ENCODE results near the gene ARHGAP33.
"Not testable (repeated sequence)": the region's sequence is repeated elsewhere in the genome, so short reads cannot be mapped to it uniquely, and the experiment has no call there.

Gene ARHGAP33

DNA sequence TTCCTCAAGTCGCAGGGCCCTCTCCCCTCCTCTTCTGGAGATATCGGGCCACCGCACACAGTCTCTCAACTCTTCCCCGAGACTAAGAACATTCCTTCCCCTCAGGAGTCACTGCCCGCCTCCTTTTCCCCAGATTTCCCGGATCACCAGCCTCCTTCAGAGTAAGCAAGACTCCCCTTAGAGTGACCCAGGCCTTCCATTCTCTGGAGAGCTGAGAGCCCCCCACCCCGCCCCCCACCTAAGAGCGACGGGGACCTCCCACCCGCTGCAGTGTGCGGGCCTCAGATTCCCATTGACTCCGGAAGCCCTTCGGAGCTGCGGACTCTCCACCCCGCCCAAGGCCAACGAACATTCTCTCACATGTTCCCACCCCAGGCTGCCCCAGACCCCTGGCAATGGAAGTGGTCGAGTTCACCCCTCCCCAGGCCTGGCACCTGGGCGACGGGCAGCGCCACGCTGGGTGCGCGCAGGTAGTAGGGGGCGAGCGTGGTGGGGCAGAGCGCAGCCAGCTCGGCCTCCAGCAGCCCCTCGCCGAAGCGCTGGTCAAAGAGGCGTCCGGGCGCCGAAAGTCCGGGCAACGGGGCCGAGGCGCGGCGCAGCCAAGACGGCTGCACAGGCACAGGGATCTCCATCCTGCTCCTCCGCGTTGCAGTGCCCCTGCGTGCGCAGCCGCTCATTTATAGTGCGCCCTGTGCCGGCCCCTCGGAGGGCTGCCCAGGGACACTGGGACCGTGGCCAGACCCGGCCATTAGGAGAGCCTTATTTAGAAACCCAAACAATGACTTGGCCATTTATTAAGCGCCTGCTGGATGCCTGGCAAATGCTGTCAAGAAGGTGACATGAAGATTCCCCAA is 18.8 kb upstream of the ARHGAP33 start, which contains the start of gene HSPB6:
Gene HSPB6, minus strand, starts transcription at position 653 of the 854 bp plus-strand sequence. Its CDS starts 21 bp downstream, at position 632.
- DNase-seq: peak; percentile 75

DNA sequence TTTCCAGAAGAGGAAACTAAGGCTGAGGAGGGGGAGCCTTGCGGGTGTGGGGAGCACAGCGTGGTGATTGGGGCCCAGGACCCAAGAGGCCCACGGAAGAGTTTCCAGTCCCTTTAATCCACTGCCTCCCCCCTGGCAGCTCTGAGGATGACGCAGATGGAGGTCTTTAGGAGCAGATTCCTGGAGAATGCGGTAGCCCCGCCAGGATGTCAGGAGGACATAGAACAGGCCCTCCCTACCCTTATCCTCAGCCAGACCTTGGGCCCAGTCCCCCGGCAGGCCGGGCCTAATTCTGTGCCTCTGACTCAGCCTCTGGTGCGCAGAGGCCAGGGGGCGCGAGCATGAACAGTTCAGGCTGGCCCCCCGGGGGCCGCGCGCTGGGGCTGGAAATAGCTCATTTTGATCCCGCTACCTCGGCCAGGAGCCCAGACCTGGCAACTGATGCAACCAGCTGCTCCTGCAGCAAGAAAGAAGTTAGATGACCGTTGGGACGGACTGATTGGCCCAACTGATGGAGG is 18.1 kb upstream of the ARHGAP33 start:
- DNase-seq: peak; percentile 96

DNA sequence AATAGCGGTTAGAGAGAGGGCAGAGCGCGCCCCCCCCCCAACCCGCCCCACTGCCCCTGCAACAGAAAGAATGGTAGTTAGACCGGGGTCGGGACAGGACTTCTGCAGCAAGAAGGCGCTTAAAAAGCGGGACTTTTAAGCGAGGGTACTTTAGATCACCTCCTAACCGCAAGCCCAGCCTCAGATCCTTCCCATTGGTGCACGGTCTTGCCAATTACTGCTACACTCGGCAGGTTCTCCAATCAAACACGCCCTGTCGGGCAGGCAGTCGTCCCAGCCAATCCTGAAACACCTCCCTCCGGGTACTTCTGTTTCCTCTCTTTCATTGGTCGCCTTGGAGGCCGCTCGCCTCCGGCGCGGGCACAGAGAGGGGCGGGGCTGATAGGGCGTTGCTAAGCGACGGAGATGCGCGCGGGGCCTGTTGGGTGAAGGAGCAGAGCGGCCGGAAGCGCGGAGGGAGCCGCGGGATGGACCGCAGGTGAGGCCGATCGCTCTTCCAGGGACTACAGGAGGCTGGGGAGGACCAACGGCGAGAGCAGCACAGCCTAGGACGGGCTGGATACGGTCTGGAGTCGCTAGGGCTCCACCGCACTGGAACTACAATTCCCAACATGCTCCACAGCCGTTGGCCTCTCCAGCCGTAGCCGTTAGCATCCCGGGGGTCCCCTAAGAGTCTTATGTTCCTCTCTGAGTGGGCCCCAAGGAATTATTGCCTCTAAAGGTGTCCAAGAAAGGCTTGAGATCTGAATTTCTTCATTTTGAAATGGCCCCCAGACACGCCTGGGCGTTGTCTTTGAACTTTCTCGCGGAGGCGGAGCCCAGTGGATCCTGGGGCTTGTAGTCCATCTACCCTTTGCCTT is 17.4 kb upstream of the ARHGAP33 start, which contains the start of gene PROSER3:
Gene PROSER3, plus strand, starts transcription at position 428 of the 860 bp plus-strand sequence. Its CDS starts 40 bp downstream, at position 468.
- peak; percentile 100 for DNase-seq

DNA sequence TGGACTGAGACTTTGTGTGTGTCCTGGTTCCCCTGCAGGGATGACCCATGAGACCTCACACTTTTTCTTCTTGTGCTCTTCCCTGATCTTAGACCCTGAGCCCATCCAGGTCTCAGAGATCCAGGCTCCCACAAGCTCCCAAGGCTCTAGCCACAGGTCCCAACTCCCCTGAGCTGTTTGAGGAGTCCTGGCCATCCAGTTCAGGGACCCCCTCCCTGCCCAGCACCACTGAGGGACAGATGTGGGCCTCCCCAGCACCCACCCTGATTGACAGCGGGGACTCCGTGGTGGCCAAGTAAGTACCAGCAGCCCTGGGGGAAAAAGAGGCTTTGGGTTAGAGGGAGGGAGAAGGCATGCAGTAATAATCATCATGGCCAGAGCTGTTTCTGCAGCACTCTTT is 15.7 kb upstream of the ARHGAP33 start:
- no peak for DNase-seq

DNA sequence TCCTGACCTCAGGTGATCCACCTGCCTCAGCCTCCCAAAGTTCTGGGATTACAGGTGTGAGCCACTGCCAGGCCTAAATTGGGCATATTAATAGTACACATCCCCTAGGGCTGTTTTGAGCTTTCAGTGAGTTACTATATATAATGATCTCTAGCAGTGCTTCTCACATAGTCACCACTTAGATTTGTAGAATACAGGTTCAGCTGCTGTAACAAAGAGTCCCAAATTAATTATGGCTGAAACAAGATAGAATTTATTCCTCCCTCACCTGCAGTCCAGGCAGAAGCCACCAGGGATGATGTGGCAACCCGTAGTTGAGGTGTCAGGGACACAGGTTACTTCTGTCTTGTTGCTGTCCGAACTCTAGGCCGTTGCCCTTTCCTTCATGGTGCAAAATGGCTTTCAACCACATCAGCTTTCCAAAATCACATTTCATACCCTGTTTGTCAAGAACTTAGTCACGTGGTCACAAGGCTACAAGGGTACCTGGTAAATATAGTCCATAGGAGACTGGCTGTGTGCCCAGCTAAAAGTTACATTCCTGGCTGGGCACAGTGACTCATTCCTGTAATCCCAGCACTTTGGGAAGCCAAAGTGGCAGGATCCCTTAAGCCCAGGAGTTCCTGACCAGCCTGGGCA is 14.5 kb upstream of the ARHGAP33 start:
- DNase-seq: no peak

DNA sequence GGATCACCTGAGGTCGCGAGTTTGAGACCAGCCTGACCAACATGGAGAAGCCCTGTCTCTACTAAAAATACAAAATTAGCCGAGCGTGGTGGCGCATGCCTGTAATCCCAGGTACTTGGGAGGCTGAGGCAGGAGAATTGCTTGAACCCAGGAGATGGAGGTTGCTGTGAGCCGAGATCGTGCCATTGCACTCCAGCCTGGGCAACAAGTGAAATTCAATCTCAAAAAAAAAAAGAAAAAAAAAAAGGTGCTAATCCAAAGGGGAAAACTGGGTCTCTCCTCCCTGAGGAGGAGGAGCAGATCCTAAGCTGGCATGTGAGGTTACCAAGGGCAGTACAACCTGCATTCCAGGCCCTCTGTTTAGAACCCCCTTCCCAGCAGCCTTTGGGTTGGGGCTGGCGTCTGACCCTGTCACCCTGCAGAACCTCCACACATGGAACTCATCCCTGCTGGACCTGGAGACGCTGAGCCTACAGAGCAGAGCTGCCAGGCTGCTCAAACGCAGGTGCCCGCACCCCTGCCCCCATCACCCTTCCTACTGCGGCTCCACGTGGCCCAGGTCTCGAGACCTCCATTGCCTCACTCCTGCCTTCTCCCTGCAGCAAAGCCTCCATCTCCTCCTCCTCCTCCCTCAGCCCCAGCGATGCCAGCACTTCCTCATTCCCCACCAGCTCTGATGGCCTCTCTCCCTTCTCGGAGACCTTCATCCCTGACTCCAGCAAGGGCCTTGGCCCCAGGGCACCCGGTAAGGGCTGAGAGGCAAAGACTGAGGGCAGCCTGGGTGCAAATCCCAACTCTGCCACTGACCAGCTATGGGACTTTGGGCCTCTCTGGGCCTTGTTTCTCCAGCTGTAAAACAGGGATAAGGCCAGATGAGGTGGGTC is 10.7 kb upstream of the ARHGAP33 start:
- no peak for DNase-seq

DNA sequence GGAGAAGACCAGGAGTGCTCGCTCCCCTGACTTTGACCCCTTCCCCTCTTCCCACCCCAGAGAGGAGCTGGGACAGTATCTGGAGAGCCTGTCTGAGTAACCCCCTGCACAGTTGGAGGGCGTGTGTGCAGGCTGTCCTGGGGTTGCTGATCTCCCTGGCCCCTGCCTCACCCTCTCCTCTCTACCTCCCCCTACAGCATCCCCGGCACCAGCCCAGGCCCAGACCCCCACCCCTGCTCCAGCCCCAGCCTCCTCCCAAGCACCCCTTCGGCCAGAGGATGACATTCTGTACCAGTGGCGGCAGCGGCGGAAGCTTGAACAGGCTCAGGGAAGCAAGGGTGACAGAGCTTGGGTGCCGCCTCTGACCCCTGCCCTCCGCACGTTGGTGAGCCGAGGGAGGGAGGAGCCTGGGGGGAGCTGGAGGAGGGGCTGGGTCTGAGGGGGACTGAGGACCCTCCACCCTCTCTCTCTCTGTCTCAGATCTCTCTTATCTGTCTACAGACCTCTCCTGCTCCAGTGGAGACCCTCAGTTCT is 8.7 kb upstream of the ARHGAP33 start:
- DNase-seq: no peak

DNA sequence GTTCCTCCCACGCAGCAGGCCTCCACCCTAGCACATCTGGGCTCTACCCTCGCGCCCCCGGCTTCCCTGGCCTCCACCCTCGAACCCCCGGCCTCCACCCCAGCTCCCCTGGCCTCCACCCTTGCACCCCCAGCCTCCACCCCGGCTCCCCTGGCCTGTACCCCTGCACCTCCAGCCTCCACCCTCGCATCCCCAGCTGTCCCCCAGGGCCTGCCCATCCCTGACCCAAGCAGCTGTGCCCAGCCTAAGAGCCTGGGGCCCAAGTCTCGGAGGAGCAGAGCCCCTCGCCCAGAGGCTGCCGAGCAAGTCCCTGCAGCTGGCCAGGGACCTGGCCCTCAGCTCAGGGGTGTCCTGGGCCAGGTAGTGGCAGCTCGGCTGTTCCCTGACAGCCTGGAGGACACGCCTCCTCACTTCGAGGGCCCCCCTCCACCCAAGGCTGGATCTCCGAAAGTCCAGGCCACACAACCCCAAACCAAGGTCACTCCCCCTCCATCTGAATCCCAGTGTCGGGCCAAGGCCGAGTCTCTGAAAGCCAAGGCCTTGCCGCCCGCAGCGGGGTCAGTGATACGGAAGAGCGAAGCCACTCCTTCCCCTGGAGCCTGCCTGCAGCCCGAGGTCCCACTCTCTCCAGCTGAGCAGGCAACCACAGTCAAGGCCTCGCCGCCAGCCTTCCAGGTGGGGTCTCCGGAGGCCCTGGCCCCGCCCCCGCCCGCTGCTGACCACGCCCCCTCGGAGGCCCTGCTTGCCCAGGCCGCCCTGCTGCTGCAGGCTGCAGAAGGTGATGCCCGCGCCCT is 7.9 kb upstream of the ARHGAP33 start:
- no peak for DNase-seq

DNA sequence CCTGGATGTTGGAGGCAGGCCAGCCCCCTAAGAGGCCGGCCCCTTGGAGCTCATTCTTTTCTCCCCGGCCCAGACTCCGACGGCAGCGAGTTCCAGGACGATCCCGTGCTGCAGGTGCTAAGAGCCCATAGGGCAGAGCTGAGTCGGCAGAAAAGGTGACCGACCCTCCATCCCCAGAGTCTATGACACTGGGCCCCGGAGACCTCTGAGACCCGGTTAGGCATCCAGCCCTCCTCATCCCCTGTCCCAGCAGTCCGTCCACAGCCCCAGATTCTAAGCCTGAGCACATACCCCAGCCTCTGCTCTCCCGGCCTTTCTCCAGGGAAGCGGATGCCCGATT is 7.3 kb upstream of the ARHGAP33 start:
- no peak for DNase-seq

DNA sequence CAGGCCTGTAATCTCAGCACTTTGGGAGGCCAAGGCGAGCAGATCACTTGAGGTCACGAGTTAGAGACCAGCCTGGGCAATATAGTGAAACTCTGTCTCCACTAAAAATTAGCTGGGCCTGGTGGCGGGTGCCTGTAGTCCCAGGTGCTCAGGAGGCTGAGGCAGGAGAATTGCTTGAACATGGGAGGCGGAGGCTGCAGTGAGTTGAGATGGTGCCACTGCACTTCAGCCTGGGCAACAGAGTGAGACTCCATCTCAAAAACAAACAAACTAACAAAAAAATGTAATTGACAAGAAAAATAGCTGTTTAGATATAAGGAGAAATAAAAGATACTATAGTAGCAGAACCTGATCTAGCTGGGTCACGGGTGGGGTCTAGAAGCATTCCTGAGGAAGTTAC is 3.0 kb upstream of the ARHGAP33 start:
- not testable (repeated sequence) for DNase-seq

DNA sequence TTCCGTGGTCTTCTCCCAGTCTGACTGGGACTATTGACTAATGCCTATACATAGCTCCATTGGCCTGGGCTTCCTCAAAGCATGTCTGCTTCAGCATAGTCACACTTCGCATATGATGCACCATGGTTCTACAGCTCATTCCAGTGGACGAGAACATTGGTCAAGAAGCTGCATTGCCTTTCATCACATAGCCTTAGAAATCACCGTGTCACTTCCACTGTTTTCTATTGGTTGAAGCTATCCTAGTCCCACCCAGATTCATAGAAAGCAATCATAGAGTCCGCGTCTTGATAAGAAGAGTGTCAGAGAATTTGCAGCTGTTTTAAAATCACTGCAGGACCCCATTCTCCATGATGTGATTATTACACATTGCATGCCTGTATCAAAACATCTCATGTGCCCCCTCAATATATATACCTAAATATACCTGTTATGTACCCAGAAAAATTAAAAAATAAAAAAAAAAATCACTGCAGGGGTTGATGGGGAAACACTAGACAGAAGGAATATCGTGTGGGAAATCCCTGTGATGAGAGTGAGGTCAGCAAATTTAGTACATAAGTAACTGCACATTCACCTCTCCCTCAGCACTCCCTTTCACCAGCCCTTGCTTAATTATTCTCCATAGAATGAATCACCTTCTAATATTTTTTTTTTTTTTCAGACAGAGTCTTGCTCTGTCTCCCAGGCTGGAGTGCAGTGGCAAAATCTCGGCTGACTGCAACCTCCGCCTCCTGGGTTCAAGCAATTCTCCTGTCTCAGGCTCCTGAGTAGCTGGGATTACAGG is 2.2 kb upstream of the ARHGAP33 start:
- no peak for DNase-seq

DNA sequence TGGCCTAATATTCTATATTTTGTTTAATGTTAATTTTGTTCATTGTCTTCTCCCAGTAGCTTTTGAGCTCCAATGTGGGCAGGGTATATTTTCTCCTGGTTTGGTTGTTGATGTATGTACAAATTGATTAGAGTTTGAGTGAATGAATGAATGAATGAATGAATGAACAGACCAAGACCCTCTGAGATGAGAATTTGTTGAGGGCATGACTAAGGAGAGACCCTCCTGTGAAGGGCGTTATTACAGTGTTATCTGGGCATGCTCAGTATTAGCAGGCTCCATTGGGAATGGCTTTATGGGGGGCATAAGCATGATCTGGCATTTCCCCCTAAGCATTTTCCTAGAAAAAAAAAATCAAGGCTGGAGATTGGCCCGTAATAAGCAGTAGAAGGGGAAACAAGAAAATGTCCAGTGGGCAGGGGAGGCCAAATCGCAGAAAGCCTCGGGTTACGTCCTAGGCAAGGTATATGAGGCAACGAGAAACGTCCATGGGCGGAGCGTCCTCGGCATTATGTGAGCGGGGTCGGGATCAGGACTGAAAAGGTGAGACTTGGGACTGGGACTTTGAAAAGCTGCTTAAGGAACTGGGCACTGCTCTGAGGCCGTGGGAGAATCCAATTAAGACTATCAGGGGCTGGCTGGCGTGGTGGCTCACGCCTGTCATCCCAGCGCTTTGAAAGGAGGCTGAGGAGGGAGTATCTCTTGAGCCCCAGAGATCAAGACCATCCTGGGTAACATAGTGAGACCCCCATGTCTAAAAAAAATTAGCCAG is 904 bp upstream of the ARHGAP33 start:
- no peak for DNase-seq

DNA sequence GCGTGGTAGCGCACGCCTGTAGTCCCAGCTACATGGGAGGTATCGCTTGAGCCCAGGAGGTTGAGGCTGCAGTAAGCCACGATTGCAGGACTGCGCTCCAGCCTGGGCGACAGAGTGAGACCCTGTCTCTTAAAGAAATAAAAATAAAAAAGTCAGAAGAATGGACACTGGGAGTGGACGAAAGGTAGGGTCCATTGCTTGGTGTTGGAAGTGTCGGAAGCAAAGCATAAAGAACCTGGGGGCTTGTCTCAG is 392 bp upstream of the ARHGAP33 start:
- DNase-seq: no peak

DNA sequence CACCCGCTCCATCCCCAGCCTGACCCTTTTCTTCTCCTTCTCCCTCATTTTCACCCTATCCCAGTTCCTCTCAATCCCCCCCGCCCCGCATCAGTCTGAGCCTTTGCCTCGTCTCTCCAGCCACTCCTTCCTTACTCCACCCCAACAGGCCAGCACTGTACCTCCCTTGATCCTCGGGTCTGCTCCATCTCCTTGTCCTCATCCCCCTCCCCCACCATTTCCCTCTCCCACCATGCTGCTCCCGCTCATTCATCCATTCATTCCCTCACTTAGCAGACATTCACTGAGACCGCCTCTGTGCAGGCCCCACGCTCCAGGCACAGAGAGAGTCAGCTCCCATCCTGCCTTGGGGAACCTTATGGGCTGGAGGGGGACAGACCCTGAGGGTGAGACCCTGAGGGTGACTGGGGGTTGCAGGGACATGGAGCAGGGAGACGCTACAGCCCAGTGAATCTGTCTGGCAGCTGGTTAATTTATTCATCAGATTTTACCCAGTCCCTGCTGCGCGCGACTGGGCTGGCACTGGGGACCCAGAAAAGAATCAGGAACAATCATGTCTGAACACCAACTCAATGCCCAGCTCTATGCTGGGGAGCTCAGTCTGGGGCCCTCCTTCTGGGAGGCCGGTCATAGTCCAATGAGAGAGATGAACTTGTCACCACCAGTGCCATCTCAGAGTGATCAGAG is 881 bp downstream of the ARHGAP33 start:
- DNase-seq: no peak

DNA sequence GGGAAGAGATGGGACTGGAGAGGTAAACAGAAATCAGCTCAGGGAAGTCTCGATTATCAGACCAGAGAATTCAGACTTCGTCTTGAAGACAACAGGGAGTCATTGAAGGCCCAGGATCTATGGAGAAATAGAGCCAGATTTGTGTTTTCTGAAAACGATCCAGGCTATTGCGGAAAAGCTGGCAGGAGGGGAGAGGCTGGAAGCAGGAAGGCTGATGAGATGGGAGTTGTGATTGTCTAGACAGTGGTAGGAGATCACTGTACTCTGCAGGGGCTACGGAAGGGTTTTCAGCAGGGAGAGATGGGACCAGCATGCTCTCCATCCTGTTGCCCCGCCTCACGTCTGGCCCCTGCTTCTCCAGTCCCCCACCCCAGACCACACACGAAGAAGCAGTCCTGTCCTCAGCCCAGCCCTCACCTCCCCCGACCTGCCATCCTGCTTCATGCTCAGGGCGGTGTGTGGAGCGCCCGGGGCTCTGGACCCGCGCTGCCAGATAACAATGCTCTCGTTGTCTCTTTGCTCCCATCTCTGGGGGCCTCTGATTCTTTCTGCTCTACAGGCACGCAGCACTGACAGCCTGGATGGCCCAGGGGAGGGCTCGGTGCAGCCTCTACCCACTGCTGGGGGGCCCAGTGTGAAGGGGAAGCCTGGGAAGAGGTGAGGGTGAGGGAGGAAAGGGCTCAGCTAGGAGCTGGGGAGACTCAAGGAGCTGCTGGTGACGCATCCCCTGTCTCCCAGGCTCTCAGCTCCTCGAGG is 1.9 kb downstream of the ARHGAP33 start:
- DNase-seq: no peak

DNA sequence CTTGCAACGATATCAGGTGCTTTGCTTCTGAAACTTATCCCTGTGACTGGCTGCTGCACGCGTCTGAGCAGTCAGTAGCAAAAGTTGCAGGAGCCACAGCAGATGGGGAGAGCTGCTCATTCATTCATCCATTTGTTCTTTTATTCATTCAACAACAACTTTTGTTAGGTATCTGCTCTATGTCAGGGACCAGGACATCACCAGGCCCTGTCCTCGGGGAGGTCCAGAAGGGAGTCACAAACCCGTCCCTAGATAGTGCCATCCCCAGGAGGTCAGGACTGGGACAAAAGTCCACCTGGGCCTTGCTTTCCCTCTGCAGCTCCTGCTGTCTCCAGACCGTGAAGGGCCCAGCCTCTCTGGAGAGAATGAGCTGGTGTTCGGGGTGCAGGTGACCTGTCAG is 2.6 kb downstream of the ARHGAP33 start:
- DNase-seq: no peak

DNA sequence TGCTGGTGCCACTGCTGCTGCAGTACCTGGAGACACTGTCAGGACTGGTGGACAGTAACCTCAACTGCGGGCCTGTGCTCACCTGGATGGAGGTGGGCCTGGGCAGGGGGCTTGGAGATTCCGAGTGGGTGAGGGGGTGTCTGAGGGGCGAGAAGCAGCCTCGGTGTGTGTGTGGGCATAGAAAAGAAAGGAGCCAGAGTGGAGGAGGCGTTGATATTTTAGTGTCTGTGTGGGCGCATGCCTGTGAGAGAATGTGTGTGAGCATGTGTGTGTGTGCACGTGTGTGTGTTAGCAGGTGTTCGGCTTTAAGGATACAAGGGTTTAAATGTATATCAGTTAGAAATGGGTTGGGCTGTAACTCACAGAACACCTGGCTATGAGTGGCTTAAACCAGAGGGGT is 3.7 kb downstream of the ARHGAP33 start:
- DNase-seq: no peak

DNA sequence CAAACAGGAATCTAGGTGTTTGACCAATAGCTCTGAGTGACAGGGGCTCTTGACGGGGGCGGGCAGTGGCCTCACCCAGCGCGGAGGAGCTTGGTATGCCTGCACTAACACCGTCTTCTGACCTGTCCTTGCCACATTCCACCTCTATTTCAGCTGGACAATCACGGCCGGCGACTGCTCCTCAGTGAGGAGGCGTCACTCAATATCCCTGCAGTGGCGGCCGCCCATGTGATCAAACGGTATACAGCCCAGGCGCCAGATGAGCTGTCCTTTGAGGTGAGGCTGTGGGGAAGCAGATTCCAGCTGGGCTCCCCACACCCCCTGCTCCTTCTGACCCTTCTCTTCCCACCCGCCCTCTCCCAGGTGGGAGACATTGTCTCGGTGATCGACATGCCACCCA is 4.7 kb downstream of the ARHGAP33 start:
- no peak for DNase-seq
